AG04450 (cell line): Measurements from ENCODE around the gene MMAA. TPM values are rescaled to one million over a fixed set of nuclear protein-coding genes. Genes with fewer than 3 reads are reported as not detected.
A peak's percentile ranks its signal among the peaks of the same experiment; 100 is the strongest.
"Not testable (repeated sequence)": the region's sequence is repeated elsewhere in the genome, so short reads cannot be mapped to it uniquely, and the experiment has no call there.

Experiments used
- CTCF ChIA-PET: fragments of 300-600, 350-600 bp; formaldehyde crosslinking; extraction: SDS; loops from one replicate; lab custom pipeline; 2022; ENCODE audit warnings: antibody characterized with exemption, inconsistent platforms; lab: Charles Lee
- POLR2A ChIA-PET: fragments of 350-600 bp; formaldehyde crosslinking; extraction: SDS; loops from one replicate; lab custom pipeline; 2021; ENCODE audit warnings: antibody characterized with exemption, inconsistent platforms; lab: Yijun Ruan, JAX
- DNase-seq: peaks from one replicate; pipeline ENCODE4 v3.0.0-alpha.2; 2011; ENCODE audit warnings: low read depth, low spot score
- H3K27ac ChIP-seq: one replicate; pipeline ENCODE4 v1.5.1; 2012; ENCODE audit warnings: low read depth, low read length, control low read depth
- H3K27me3 ChIP-seq: one replicate; pipeline ENCODE4 v1.6.0; 2012; ENCODE audit warnings: low read length; ENCODE audit not compliant: control insufficient read depth, insufficient read depth
- H3K4me3 ChIP-seq: 2 replicates; pipeline ENCODE4 v1.5.1; 2011; ENCODE audit warnings: mild to moderate bottlenecking, low read depth, low read length, control low read depth
- H3K9me3 ChIP-seq: 2 replicates; pipeline ENCODE4 v1.5.1; 2012; ENCODE audit warnings: low read length; ENCODE audit not compliant: control insufficient read depth, insufficient read depth
- CTCF ChIP-seq: IDR thresholded peaks from 2 replicates; pipeline ENCODE4 v1.5.1; 2011; ENCODE audit warnings: low read depth, low read length, control low read depth, inconsistent platforms
- polyA minus RNA-seq: library from RNA; depleted of rRNA, polyadenylated mRNA; stranded (reverse); fragments of >200 nt; gene quantifications from 2 replicates; pipeline ENCODE4 v1.2.3, GENCODE V29; 2011; rRNA and poly(A)+ RNA removed
- polyA plus RNA-seq: library from polyadenylated mRNA; depleted of rRNA; stranded (reverse); fragments of >200 nt; gene quantifications from 2 replicates; pipeline ENCODE4 v1.2.3, GENCODE V29; 2011; rRNA removed

MMAA gene
- 7.2 and 8.8 TPM in 2 replicates for polyA plus RNA-seq
- 5.3 and 10.5 TPM in 2 replicates for polyA minus RNA-seq

- POLR2A ChIA-PET: interaction anchor here (1.0 to 1.3 kb wide), 2 partner anchors 114 to 116 kb away, joined by 3 read pairs; no protein-coding TSS in a partner anchor
- CTCF ChIA-PET: interaction anchor here (0.5 to 7.0 kb wide), 21 partner anchors 9 to 473 kb away, joined by 3 to 140 read pairs (median 3); no protein-coding TSS in a partner anchor
- H3K27ac ChIP-seq: peak within 1 kb of the TSS; percentile 88
- H3K4me3 ChIP-seq: peak within 1 kb of the TSS; percentile 89
- TF ChIP-seq CTCF: peak; percentile 68
- H3K27me3 ChIP-seq: no peaks in the 10 kb centered on the region
- H3K9me3 ChIP-seq: no peaks in the 10 kb centered on the region
- DNase-seq: peak; percentile 77
Observed at GRCh38 chr4:145618932-145619638, at the start of gene MMAA. Gene MMAA, plus strand, starts transcription at chr4:145619385. Its CDS starts 19,755 bp downstream, at chr4:145639140.

- CTCF ChIA-PET, H3K4me3 ChIP-seq: not testable (repeated sequence)
Observed at GRCh38 chr4:145574546-145574945, 44.6 kb upstream of the MMAA start.

GRCh38 chr4:145580906-145581305 is 38.3 kb upstream of the MMAA start:
- no peak overlapping the region for H3K27ac ChIP-seq
- no peak overlapping the region for H3K4me3 ChIP-seq
- H3K27me3 ChIP-seq: peaks cover 2% of the 10 kb centered on the region
- TF ChIP-seq CTCF: no peak
- POLR2A ChIA-PET: no interaction called here
- DNase-seq: no peak
- CTCF ChIA-PET: no interaction called here
- no peaks in the 10 kb centered on the region for H3K9me3 ChIP-seq

More at GRCh38 chr4:145574546-145574945, 44.6 kb upstream of the MMAA start:
- H3K27me3 ChIP-seq, H3K27ac ChIP-seq, H3K9me3 ChIP-seq, DNase-seq, POLR2A ChIA-PET: not testable (repeated sequence)

GRCh38 chr4:145583191-145584055 is 35.8 kb upstream of the MMAA start:
- H3K27ac ChIP-seq: no peak overlapping the region
- TF ChIP-seq CTCF: no peak
- no peak for DNase-seq
- peaks cover 8% of the 10 kb centered on the region for H3K27me3 ChIP-seq
- ChIA-PET POLR2A (no interaction called here), CTCF (interaction anchor here (0.6 kb wide), 1 partner anchor 408 kb away, joined by 5 read pairs; no protein-coding TSS in a partner anchor)
- no peaks in the 10 kb centered on the region for H3K9me3 ChIP-seq
- no peak overlapping the region for H3K4me3 ChIP-seq

- no peaks in the 10 kb centered on the region for H3K9me3 ChIP-seq
- ChIA-PET POLR2A (no interaction called here), CTCF (interaction anchor here (2.7 kb wide), 1 partner anchor 22 kb away, joined by 8 read pairs; no protein-coding TSS in a partner anchor)
- H3K27me3 ChIP-seq: peaks cover 14% of the 10 kb centered on the region
- DNase-seq: no peak
- no peak for TF ChIP-seq CTCF
- no peak overlapping the region for H3K27ac ChIP-seq
- no peak overlapping the region for H3K4me3 ChIP-seq
Observed at GRCh38 chr4:145587088-145587754, 32.0 kb upstream of the MMAA start.

GRCh38 chr4:145589381-145589780 is 29.8 kb upstream of the MMAA start:
- H3K27ac ChIP-seq, CTCF ChIA-PET: not testable (repeated sequence)
- H3K27me3 ChIP-seq: peaks cover 14% of the 10 kb centered on the region

More at GRCh38 chr4:145589381-145589780, 29.8 kb upstream of the MMAA start:
- POLR2A ChIA-PET, DNase-seq, H3K9me3 ChIP-seq, H3K4me3 ChIP-seq: not testable (repeated sequence)
